Astrocyte of the spinal cord (primary cell): ENCODE measurements around the gene APBB2.

Experiments used
- DNase-seq: peaks from one replicate; pipeline ENCODE4 v3.0.0; 2011; ENCODE audit warnings: low read depth, low spot score
- H3K4me3 ChIP-seq: 2 replicates; pipeline ENCODE4 v1.5.1; 2011; ENCODE audit warnings: low read depth, mild to moderate bottlenecking, low read length, moderate library complexity
- CTCF ChIP-seq: IDR thresholded peaks from 2 replicates; pipeline ENCODE4 v1.5.1; 2012; ENCODE audit warnings: low read depth, mild to moderate bottlenecking, low read length, inconsistent platforms
- in situ Hi-C: cut with HindIII; loops from 2 replicates; pipeline ENCODE4 v1.10.0; 2017; ENCODE audit warnings: low sequenced_read_pairs

Gene APBB2

GRCh38 chr4:40870150-40870549 lies 344.2 kb downstream of the APBB2 start:
- H3K4me3 ChIP-seq: no peak overlapping the region
- DNase-seq: no peak
- in situ Hi-C loops: no loop called here
- no peak for TF ChIP-seq CTCF

- H3K4me3 ChIP-seq: no peak overlapping the region
- no peak for DNase-seq
- in situ Hi-C loops: no loop called here
- no peak for TF ChIP-seq CTCF
Measured at GRCh38 chr4:40865696-40866095, 348.6 kb downstream of the APBB2 start.

GRCh38 chr4:40864531-40864930 lies 349.8 kb downstream of the APBB2 start:
- no peak for DNase-seq
- in situ Hi-C loops: no loop called here
- no peak for TF ChIP-seq CTCF
- H3K4me3 ChIP-seq: no peak overlapping the region

- no peak for TF ChIP-seq CTCF
- in situ Hi-C loops: no loop called here
- no peak overlapping the region for H3K4me3 ChIP-seq
- DNase-seq: no peak
Measured at GRCh38 chr4:40858962-40859361, 355.4 kb downstream of the APBB2 start.

- no peak for DNase-seq
- TF ChIP-seq CTCF: no peak
- in situ Hi-C loops: no loop called here
- H3K4me3 ChIP-seq: no peak overlapping the region
Measured at GRCh38 chr4:40857956-40858355, 356.4 kb downstream of the APBB2 start.

- TF ChIP-seq CTCF: no peak
- in situ Hi-C loops: no loop called here
- peak overlapping the region; percentile 36 for H3K4me3 ChIP-seq
- DNase-seq: peak; percentile 60
Measured at GRCh38 chr4:40856840-40857362, 357.4 kb downstream of the APBB2 start.
